ENCODE data around the gene ZNF385B. TPM values are rescaled to one million over a fixed set of nuclear protein-coding genes. Genes with fewer than 3 reads are reported as not detected.
"Not testable (repeated sequence)": the region's sequence is repeated elsewhere in the genome, so short reads cannot be mapped to it uniquely, and the experiment has no call there.

The ZNF385B gene
- total and polyA plus RNA-seq, 10 of the 15 experiments (the other 5 are each of a cell fraction or from before 2014, with no cell fraction given) = not detected

DNA sequence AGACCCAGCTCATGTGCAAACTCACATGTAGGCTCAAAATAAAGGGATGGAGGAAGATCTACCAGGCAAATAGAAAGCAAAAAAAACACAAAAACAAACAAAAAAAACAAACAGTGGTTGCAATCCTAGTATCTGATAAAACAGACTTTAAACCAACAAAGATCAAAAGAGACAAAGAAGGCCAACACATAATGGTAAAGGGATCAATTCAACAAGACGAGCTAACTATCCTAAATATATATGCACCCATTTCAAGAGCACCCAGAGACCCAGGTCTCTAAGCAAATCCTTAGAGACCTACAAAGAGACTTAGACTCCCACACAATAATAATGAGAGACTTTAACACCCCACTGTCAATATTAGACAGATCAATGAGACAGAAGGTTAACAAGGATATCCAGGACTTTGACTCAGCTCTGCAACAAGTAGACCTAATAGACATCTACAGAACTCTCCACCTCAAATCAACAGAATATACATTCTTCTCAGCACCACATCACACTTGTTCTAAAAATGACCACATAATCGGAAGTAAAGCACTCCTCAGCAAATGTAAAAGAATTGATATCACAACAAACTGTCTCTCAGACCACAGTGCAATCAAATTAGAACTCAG is 229.5 kb downstream of the ZNF385B start:
- FAIRE-seq; CTCF ChIA-PET; ATAC-seq; RAD21 ChIA-PET (ENCODE audit: unreplicated experiment); H4K20me1 ChIP-seq (ENCODE audit: control insufficient read depth, insufficient read depth); SMC1A ChIA-PET (ENCODE audit: uncharacterized antibody, unreplicated experiment); H3K36me3 ChIP-seq (ENCODE audit: control insufficient read depth in 2 of 2, insufficient read depth in 2 of 2, low read length in 1 of 2); DNase-seq (ENCODE audit: low read depth, low spot score); BruUV-seq (replicated peaks); H3K79me2 ChIP-seq (ENCODE audit: control insufficient read depth, insufficient read depth, low read length); H2AFZ ChIP-seq (ENCODE audit: control insufficient read depth, low read depth, low read length); H3K9ac ChIP-seq (ENCODE audit: control insufficient read depth, insufficient read depth, low read length); intact Hi-C loops (cut with micrococcal nuclease; ENCODE audit: unreplicated experiment); H3K27me3 ChIP-seq (replicated peaks in 1 of 2; ENCODE audit: control insufficient read depth in 2 of 2, insufficient read depth in 2 of 2, low read length in 1 of 2); POLR2A ChIA-PET; in situ Hi-C loops (cut with MboI); H3K4me3 ChIP-seq; H3K4me2 ChIP-seq (ENCODE audit: control insufficient read depth, insufficient read depth); H3K27ac ChIP-seq (ENCODE audit: control insufficient read depth, insufficient read depth); H3K9me3 ChIP-seq (replicated peaks; ENCODE audit: control insufficient read depth, insufficient read depth, low read length); H3K4me1 ChIP-seq (ENCODE audit: control insufficient read depth, insufficient read depth, low read length): not testable (repeated sequence)
- 0% methylated on average over 2 of the region's 2 CpGs for WGBS (ENCODE audit: insufficient coverage, insufficient replicate concordance, low lambda C conversion rate, missing lambda C conversion rate)

DNA sequence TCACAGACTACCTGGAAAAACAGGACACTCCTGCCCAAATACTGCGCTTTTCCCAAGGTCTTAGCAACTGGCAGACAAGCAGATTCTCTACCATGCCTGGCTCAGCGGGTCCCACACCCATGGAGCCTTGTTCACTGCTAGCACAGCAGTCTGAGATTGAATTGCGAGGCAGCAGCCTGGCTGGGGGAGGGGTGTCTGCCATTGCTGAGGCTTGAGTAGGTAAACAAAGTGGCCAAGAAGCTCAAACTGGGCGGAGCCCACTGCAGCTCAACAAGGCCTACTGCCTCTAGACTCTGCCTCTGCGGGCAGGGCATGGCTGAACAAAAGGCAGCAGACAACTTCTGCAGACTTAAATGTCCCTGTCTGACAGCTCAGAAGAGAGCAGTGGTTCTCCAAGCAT is 231.6 kb downstream of the ZNF385B start:
- BruUV-seq (replicated peaks); H2AFZ ChIP-seq (ENCODE audit: control insufficient read depth, low read depth, low read length); H3K36me3 ChIP-seq (ENCODE audit: control insufficient read depth in 2 of 2, insufficient read depth in 2 of 2, low read length in 1 of 2); H3K9ac ChIP-seq (ENCODE audit: control insufficient read depth, insufficient read depth, low read length); H3K27me3 ChIP-seq (replicated peaks in 1 of 2; ENCODE audit: control insufficient read depth in 2 of 2, insufficient read depth in 2 of 2, low read length in 1 of 2); RAD21 ChIA-PET (ENCODE audit: unreplicated experiment); H3K4me2 ChIP-seq (ENCODE audit: control insufficient read depth, insufficient read depth); H3K79me2 ChIP-seq (ENCODE audit: control insufficient read depth, insufficient read depth, low read length); ATAC-seq; DNase-seq (ENCODE audit: low read depth, low spot score); H3K27ac ChIP-seq (ENCODE audit: control insufficient read depth, insufficient read depth); H3K9me3 ChIP-seq (replicated peaks; ENCODE audit: control insufficient read depth, insufficient read depth, low read length); H4K20me1 ChIP-seq (ENCODE audit: control insufficient read depth, insufficient read depth); CTCF ChIA-PET; FAIRE-seq; intact Hi-C loops (cut with micrococcal nuclease; ENCODE audit: unreplicated experiment); H3K4me3 ChIP-seq; in situ Hi-C loops (cut with MboI); H3K4me1 ChIP-seq (ENCODE audit: control insufficient read depth, insufficient read depth, low read length): not testable (repeated sequence)
- SMC1A ChIA-PET (ENCODE audit: uncharacterized antibody, unreplicated experiment) = interaction anchor here (0.8 kb wide), 2 partner anchors 8 to 22 kb away, joined by 3 read pairs; no protein-coding TSS in a partner anchor
- POLR2A ChIA-PET = interaction anchor here (0.5 kb wide), 1 partner anchor 1645 kb away, joined by 3 read pairs; no protein-coding TSS in a partner anchor
- WGBS (ENCODE audit: insufficient coverage, insufficient replicate concordance, low lambda C conversion rate, missing lambda C conversion rate) = 10% methylated on average over 5 of the region's 5 CpGs
